GM23338 (cell line): ENCODE measurements around the gene VPS39.

Experiments
- EZH2 ChIP-seq: fragments of 200-600 bp; sonication (generic); IDR thresholded peaks from one replicate; pipeline ENCODE4 v1.8.0; 2017; ENCODE audit warnings: antibody characterized with exemption, mild to moderate bottlenecking, low read depth; ENCODE audit not compliant: unreplicated experiment
- POLR2AphosphoS5 ChIP-seq: IDR thresholded peaks from 2 replicates; pipeline ENCODE4 v1.6.1; 2016; ENCODE audit warnings: antibody characterized with exemption, low read depth
- TF ChIP-seq, protein P1 (sequence below), 2 experiments: fragments of 200-600 bp in 1 of 2; sonication (generic) in 1 of 2; conservative IDR thresholded peaks; 2 replicates each; pipeline versions ENCODE4 v1.5.1 to v1.6.1; 2016 to 2017; ENCODE audit warnings: antibody characterized with exemption in 2 of 2, low read depth in 2 of 2, mild to moderate bottlenecking in 2 of 2, moderate library complexity in 1 of 2
- TF ChIP-seq, protein P2 (sequence below): IDR thresholded peaks from 2 replicates; pipeline ENCODE4 v1.6.1; 2016; ENCODE audit warnings: antibody characterized with exemption

DNA sequence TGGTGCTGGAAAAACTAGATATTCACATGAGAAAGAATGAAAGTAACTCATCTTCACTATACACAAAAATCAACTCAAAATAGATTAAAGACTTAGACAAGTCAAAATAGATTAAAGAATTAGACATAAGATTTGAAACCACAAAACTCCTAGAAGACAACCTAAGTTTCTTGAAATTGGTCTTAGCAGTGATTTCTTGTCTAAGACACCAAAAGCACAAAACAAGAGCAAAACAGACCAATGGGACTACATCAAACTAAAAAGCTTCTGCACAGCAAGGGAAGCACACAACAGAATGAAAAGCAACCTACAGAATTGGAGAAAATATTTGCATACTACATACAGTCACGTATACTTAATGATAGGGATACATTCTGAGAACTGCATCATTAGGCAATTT, 6.5 kb upstream of the VPS39 start:
- TF ChIP-seq, protein P1, sequence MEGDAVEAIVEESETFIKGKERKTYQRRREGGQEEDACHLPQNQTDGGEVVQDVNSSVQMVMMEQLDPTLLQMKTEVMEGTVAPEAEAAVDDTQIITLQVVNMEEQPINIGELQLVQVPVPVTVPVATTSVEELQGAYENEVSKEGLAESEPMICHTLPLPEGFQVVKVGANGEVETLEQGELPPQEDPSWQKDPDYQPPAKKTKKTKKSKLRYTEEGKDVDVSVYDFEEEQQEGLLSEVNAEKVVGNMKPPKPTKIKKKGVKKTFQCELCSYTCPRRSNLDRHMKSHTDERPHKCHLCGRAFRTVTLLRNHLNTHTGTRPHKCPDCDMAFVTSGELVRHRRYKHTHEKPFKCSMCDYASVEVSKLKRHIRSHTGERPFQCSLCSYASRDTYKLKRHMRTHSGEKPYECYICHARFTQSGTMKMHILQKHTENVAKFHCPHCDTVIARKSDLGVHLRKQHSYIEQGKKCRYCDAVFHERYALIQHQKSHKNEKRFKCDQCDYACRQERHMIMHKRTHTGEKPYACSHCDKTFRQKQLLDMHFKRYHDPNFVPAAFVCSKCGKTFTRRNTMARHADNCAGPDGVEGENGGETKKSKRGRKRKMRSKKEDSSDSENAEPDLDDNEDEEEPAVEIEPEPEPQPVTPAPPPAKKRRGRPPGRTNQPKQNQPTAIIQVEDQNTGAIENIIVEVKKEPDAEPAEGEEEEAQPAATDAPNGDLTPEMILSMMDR (conservative IDR thresholded peaks at IDR 0.05; ENCODE audit: low read depth in 2 of 2): no peak
- TF ChIP-seq EZH2 (no peak), POLR2AphosphoS5 (no peak)
- TF ChIP-seq, protein P2, sequence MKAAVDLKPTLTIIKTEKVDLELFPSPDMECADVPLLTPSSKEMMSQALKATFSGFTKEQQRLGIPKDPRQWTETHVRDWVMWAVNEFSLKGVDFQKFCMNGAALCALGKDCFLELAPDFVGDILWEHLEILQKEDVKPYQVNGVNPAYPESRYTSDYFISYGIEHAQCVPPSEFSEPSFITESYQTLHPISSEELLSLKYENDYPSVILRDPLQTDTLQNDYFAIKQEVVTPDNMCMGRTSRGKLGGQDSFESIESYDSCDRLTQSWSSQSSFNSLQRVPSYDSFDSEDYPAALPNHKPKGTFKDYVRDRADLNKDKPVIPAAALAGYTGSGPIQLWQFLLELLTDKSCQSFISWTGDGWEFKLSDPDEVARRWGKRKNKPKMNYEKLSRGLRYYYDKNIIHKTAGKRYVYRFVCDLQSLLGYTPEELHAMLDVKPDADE: no peak
